ENCODE measurements around the gene ZGPAT. TPM values are rescaled to one million over a fixed set of nuclear protein-coding genes. Genes with fewer than 3 reads are reported as not detected.
A peak's percentile ranks its signal among the peaks of the same experiment; 100 is the strongest.
"Not testable (repeated sequence)": the region's sequence is repeated elsewhere in the genome, so short reads cannot be mapped to it uniquely, and the experiment has no call there.

The ZGPAT gene
- total RNA-seq, 2 donors from 2014 or later, result 31.4 to 32.4 TPM

DNA sequence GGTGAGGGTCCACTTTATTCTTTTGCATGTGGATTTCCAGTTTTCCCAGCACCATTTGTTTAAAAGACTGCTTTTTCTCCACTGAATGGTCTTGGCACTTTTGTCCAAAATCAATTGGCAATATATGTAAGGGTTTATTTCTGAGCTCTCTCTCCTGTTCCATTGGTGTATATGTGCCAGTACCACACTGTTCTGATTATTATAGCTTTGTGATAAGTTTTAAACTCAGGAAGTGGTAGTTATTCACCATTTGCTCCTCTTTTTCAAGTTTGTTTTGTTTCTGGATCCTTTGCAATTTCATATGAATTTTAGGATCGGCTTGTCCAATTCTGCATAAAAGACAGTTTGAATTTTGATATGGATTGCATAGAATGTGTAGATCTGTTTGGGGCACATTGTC, 4.4 kb downstream of the ZGPAT start:
- no peak for DNase-seq
- intact Hi-C loops (cut with DNase I, micrococcal nuclease), result no loop called here
- no peak for ATAC-seq

DNA sequence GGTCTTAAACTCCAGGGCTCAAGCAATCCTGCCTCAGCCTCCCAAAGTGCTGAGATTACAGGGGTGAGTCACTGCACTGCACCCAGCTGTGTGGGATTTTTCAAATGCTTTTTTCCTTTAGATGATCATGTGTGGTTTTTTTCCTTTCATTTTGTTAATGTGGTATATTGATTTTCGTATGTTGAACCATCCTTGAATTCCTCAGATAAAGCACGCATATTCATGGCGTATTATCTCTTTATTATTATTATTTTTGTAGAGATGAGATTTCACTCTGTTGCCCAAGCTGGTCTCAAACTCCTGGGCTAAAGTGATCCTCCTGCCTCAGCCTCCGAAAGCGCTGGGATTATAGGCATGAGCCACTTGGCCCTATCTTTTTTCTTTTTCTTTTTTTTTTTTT, 7.0 kb downstream of the ZGPAT start:
- no peak for ATAC-seq
- intact Hi-C loops (cut with DNase I, micrococcal nuclease), result no loop called here
- no peak for DNase-seq

DNA sequence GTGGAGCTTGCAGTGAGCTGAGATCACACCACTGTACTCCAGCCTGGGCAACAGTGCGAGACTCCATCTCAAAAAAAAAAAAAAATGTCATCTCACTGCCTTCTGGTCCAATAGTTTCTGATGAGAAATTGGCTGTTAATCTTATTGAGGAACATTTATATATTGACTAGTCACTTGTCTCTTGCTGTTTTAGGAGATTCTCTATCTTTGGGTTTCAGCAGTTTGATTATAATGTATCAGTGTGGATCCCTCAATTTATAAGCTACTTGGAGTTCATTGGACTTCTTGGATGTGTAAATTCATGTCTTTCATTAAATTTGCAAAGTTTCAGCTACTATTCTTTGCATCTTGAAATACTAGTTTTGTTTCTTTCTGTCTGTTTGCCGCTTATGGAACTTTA, 11.2 kb downstream of the ZGPAT start:
- intact Hi-C loops (cut with DNase I, micrococcal nuclease), result no loop called here
- DNase-seq (no peak), ATAC-seq (no peak)

DNA sequence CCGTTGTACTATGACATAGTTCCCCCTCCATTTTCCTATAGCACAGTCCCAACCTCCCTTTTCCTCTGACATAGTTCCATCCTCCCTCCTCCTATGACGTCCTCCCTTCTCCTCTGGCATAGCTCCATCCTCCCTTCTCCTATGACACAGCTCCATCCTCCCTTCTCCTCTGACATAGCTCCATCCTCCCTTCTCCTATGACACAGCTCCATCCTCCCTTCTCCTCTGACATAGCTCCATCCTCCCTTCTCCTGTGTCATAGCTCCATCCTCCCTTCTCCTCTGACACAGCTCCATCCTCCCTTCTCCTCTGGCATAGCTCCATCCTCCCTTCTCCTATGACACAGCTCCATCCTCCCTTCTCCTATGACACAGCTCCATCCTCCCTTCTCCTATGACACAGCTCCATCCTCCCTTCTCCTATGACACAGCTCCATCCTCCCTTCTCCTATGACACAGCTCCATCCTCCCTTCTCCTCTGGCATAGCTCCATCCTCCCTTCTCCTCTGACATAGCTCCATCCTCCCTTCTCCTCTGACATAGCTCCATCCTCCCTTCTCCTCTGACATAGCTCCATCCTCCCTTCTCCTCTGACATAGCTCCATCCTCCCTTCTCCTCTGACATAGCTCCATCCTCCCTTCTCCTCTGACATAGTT, 15.3 kb downstream of the ZGPAT start:
- ATAC-seq; DNase-seq; intact Hi-C loops (cut with DNase I, micrococcal nuclease): not testable (repeated sequence)

DNA sequence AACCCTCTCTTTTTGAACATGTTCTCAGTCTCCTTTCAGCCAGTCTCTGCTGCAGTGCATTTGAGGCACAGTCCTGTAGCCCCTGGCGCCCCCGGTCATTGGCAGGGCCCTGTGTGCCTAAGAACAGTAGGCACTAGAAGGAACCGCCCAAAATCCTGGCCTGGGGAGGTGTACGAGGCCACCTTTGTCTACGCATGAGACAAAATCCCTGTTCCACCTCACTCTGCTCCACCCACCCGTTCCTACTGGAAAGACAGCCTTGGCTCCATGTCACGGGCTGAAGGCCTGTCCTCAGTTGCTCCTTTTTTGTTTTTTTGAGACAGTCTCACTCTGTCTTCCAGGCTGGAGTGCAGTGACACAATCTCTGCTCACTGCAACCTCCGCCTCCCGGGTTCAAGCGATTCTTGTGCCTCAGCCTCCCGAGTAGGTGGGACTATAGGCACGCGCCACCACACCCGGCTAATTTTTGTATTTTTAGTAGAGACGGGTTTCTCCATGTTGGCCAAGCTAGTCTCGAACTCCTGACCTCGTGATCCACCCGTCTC, 22.4 kb downstream of the ZGPAT start:
- ATAC-seq; DNase-seq; intact Hi-C loops (cut with DNase I, micrococcal nuclease): not testable (repeated sequence)

DNA sequence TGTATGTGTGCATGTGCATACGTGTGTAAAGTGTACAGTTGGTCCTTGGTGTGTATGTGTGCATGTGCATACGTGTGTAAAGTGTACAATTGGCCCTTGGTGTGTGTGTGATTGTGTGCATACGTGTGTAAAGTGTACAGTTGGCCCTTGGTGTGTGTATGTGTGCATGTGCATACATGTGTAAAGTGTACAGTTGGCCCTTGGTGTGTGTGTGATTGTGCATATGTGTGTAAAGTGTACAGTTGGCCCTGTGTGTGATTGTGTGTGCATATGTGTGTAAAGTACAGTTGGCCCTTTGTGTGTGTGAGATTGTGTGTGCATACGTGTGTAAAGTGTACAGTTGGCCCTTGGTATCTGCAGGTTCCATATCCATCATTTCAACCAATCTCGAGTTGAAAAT, 23.6 kb downstream of the ZGPAT start:
- ATAC-seq, result no peak
- no peak for DNase-seq
- intact Hi-C loops (cut with DNase I, micrococcal nuclease), result no loop called here

DNA sequence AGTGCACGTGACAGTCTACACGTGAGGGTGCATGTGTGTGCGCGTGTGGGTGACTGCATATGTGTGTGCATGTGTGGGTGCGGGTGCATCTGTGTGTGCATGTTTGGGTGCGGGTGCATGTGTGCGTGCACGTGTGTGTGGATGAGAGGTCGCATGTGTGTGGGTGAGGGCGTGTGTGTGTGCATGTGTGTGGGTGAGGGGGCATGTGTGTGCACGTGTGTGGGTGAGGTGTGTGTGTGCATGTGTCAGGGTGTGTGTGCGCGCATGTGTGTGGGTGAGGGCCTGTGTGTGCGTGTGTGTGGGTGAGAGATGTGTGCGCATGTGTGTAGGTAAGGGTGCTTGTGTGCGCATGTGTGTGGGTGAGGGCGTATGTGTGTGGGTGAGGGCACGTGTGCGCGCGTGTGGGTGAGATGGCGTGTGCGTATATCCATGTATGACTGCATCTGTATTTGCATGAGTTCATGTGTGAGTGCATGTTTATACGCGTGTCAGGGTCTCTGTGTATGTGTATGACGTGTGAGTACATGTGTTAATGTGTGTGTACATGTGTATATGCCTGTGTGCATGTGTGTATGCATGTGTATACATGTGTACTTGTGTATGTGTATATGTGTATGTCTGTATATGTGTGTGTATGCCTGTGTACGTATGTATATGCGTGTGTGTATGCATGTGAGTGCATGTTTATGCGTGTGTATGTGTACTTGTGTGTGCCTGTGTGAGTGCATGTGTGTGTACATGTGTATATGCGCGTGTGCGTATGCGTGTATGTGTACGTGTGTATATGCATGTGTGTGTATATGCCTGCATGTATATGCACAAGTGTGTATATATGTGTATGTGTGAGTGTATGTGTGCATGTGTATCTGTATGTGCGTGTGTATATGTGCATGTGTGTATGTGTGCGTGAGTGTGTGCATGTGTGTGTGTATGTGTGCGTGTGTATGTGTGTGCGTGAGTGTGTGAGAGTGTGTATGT, 24.6 kb downstream of the ZGPAT start:
- intact Hi-C loops (cut with DNase I, micrococcal nuclease), result no loop called here
- DNase-seq (no peak), ATAC-seq (no peak)

DNA sequence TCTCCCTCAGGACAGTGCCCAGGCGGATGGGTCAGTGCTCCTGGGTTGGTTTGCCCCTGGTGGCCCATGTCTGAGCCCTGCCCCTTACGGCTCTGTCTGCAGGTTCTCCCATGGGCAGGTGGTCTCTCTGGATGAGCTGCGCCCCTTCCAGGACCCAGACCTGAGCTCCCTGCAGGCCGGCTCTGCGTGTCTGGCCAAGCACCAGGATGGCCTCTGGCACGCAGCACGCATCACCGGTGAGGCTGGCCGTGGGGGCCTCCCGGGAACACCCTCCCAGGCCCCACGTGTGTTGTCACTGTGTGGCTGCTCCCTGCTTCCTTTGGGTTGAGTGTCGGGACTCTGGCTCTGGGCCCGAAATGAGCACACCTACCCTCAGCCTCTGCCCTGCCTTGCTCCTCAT, 25.3 kb downstream of the ZGPAT start:
- ATAC-seq (no peak), DNase-seq (no peak)
- intact Hi-C loops (cut with DNase I, micrococcal nuclease), result no loop called here

DNA sequence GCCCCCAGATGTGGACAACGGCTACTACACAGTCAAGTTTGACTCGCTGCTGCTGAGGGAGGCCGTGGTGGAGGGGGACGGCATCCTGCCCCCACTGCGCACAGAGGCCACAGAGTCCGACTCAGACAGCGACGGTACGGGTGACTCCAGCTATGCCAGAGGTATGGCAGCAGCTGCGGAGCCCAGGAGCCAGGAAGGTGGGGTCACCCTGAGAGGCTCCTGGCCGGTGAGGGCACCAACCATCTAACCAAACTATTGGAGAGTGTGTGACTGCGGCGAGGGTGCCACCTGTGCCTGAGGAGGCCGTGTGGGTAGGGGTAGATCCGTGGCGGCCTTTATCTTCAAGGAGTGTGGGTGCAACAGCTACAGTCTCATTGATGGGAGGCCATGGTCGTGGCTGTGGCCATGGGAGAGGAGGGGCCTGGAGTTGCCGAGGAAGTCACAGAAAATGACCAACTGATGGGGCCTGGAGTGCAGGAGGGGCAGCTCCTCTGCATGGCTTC, 25.8 kb downstream of the ZGPAT start:
- DNase-seq (no peak), ATAC-seq (no peak)
- intact Hi-C loops (cut with DNase I, micrococcal nuclease), result no loop called here

DNA sequence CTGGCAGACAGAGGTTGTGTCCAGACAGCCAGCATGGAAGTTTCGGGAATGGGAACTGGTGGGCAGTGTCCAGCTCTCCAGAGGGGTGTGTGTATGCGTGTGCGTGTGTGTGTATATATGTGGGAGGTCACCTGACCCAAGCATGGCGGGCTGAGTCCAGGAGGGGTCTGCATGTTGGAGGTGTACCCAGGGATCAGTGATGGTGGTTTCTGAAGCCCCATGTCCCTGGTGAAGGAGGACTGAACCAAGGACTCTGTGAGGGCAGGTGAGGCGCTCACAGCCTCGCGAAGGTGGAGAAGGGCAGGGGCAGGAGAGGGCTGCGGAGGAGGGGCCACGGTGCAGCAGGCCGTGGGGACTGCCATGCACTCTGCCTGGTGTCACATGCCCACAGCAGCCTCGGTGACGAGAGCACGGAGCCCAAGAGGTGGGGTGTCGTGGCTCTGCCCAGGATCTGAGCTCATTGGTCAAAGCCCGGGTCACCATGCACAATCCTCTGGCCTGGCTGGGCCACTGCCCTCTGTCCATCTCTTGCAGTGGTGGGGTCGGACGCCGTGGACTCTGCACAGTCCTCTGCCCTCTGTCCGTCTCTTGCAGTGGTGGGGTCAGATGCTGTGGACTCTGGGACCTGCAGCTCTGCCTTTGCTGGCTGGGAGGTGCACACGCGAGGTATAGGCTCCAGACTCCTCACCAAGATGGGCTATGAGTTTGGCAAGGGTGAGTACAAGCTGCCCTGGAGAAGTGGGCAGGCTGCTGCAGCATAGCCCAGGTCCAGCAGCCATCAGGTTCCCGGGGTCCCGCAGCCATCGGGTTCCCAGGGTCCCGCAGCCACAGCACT, 26.5 kb downstream of the ZGPAT start:
- DNase-seq (no peak), ATAC-seq (no peak)
- intact Hi-C loops (cut with DNase I, micrococcal nuclease), result no loop called here

DNA sequence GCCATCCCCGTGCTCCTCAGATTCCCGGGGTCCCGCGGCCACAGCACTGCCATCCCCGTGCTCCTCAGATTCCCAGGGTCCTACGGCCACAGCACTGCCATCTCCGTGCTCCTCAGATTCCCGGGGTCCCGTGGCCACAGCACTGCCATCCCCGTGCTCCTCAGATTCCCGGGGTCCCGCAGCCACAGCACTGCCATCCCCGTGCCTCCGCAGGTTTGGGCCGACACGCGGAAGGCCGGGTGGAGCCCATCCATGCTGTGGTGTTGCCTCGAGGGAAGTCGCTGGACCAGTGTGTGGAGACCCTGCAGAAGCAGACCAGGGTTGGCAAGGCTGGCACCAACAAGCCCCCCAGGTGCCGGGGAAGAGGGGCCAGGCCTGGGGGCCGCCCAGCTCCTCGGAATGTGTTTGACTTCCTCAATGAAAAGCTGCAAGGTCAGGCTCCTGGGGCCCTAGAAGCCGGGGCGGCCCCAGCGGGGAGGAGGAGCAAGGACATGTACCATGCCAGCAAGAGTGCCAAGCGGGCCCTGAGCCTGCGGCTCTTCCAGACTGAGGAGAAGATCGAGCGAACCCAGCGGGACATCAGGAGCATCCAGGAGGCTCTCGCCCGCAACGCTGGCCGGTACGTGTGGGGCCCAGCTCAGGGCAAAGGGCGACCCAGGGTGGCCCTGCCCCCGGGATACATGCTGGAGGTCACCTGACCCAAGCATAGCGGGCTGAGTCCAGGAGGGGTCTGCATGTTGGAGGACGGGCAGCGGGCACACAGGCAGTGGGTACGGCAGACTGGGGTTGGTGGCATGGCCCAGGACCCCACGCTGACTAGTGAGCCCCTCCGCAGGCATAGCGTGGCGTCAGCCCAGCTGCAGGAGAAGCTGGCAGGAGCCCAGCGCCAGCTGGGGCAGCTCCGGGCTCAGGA, 27.4 kb downstream of the ZGPAT start:
- intact Hi-C loops (cut with DNase I, micrococcal nuclease), result no loop called here
- no peak for DNase-seq
- no peak for ATAC-seq

DNA sequence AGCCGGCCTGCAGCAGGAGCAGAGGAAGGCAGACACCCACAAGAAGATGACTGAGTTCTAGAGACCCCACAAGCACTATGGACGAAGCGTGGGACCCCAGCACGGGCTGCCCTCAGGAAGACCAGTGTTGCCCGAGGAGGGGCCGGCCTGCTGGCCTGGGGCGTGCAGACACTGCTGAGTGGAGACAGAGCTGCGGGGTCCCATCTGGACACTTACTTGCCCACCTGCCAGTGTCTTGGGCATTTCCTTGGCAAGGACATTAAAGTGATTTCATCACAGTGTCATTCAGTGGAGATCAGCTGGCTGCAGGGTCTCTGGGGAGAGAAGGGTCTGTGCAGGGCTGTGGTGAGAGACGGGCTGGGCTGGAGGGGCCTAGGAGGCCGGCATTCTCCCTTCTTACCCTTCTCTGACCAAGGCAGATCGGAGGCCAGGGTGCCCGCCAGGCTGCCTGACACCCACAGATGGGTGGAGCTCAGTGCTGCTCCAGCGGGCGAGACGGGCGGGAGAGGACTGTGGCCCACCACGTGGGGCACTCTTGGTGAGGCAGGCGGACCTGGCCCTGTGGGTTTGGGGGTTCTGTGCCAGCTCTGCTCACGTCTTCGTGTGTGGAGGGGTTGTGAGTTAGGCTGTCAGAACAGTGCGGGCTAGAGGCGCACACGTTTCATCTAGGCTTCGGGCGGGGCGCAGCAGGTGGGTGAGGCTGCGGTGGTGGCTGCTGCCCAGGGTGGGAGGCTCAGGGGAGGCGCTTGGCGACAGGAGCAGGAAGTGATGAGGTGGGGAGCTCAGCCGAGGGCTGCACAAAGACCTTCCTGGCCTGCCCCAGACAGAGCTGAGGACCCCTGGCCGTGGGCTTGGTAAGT, 28.2 kb downstream of the ZGPAT start, which contains the start of gene LIME1:
TSS of gene LIME1 (plus strand) at position 806 of the 860 bp plus-strand sequence. CDS start 886 bp downstream, outside the sequence.
- DNase-seq (peak; percentile 84), ATAC-seq (peak; percentile 47)
- intact Hi-C loops (cut with DNase I, micrococcal nuclease), result no loop called here

DNA sequence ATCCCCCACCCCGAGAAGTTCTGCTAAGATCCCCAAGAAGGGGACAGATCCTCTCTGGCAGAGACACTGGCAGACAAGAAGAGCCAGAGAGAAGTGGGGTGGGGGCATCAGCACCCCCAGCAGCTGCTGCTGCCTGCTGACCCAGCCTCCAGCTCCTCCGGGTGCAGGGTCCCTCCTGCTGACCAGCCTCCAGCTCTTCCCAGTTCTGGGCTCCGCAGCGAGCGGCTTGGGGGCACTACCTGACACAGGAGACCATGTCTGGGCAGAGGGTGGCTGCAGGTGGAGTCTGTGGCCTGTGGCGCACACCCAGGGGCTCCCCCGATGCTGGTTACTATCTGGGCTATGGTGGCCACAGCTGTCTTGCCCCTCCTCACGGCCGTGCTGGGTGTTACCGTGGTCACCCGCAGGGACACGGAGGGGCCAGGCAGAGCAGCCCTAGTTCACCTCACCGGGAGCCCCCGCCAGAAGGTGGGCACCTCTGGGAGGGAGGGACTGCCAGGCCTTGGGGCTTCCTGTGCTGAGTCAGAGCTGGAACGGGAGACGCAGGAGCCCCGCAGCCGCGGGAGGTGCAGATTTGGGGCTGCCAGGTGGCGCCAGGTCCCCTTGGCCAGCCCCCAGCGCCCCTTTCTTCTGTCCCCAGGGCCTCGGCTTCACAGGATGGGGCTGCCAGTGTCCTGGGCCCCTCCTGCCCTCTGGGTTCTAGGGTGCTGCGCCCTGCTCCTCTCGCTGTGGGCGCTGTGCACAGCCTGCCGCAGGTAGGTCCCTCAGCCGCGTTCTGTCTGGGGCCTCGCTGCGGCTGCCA, 29.3 kb downstream of the ZGPAT start:
- ATAC-seq (peak; percentile 18), DNase-seq (peak in 1 of 2 donors; percentile 50)
- intact Hi-C loops (cut with DNase I, micrococcal nuclease), result no loop called here

DNA sequence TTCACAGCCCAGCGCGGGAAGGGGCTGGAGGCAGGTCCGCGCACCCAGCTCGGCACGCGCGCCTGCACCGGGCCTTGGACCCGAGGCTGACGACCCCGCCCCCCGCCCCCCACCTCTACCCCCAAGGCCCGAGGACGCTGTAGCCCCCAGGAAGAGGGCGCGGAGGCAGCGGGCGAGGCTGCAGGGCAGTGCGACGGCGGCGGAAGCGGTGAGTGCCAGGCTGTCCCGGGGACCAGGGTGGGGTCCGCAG, 29.8 kb downstream of the ZGPAT start:
- DNase-seq (no peak), ATAC-seq (no peak)
- intact Hi-C loops (cut with DNase I, micrococcal nuclease), result no loop called here

DNA sequence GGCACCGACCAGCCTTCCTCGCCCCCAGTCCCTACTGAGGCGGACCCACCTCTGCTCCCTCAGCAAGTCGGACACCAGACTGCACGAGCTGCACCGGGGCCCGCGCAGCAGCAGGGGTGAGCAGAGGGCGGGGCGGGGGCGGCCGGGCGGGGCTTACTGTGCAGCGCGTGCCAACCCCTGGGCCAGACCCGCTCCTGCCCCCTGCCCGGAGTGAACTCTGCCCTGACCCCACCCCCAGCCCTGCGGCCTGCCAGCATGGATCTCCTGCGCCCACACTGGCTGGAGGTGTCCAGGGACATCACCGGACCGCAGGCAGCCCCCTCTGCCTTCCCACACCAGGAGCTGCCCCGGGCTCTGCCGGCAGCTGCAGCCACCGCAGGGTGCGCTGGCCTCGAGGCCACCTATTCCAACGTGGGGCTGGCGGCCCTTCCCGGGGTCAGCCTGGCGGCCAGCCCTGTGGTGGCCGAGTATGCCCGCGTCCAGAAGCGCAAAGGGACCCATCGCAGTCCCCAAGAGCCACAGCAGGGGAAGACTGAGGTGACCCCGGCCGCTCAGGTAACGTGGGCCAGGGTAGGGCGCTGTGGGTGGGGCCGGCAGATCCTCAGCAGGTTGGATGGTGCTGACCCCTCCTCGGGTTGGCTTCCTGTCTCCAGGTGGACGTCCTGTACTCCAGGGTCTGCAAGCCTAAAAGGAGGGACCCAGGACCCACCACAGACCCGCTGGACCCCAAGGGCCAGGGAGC, 30.3 kb downstream of the ZGPAT start:
- ATAC-seq, result peak; percentile 21
- DNase-seq, result peak; percentile 60 to 62
- intact Hi-C loops (cut with DNase I, micrococcal nuclease), result no loop called here

DNA sequence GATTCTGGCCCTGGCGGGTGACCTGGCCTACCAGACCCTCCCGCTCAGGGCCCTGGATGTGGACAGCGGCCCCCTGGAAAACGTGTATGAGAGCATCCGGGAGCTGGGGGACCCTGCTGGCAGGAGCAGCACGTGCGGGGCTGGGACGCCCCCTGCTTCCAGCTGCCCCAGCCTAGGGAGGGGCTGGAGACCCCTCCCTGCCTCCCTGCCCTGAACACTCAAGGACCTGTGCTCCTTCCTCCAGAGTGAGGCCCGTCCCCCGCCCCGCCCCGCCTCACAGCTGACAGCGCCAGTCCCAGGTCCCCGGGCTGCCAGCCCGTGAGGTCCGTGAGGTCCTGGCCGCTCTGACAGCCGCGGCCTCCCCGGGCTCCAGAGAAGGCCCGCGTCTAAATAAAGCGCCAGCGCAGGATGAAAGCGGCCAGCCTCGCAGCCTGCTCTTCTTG, 30.9 kb downstream of the ZGPAT start:
- intact Hi-C loops (cut with DNase I, micrococcal nuclease), result no loop called here
- ATAC-seq (peak; percentile 51), DNase-seq (peak; percentile 80 to 82)
